Neural crest cell (in vitro differentiated cells): ENCODE results near the gene ARHGAP35. TPM values are rescaled to one million over a fixed set of nuclear protein-coding genes. Genes with fewer than 3 reads are reported as not detected.

Experiments
- DNase-seq: peaks from one replicate; pipeline ENCODE4 v3.0.0; 2021; ENCODE audit warnings: low read depth, mixed read lengths, low spot score
- H3K27ac Mint-ChIP-seq: one replicate; pipeline ENCODE4 v1.8.0; 2021; ENCODE audit warnings: mild to moderate bottlenecking, mixed read lengths; ENCODE audit not compliant: unreplicated experiment
- H3K27me3 Mint-ChIP-seq: 2 replicates; pipeline ENCODE4 v1.8.0; 2021; ENCODE audit warnings: low read depth, mild to moderate bottlenecking, mixed read lengths
- H3K36me3 Mint-ChIP-seq: 2 replicates; pipeline ENCODE4 v1.8.0; 2021; ENCODE audit warnings: low read depth, mild to moderate bottlenecking, mixed read lengths
- H3K4me1 Mint-ChIP-seq: 2 replicates; pipeline ENCODE4 v1.8.0; 2021; ENCODE audit warnings: mixed read lengths
- H3K4me3 Mint-ChIP-seq: one replicate; pipeline ENCODE4 v1.8.0; 2021; ENCODE audit warnings: mild to moderate bottlenecking, mixed read lengths
- H3K9me3 Mint-ChIP-seq: 2 replicates; pipeline ENCODE4 v1.8.0; 2021; ENCODE audit warnings: mixed read lengths
- total RNA-seq: library from RNA; stranded (reverse); gene quantifications from 2 replicates; pipeline ENCODE4 v1.2.1, GENCODE V29; 2021
- TF ChIP-seq, protein P1 (sequence below): fragments of 200-600 bp; sonication (generic); conservative IDR thresholded peaks from 2 replicates; pipeline ENCODE4 v1.5.0; 2021; ENCODE audit warnings: antibody characterized with exemption, mild to moderate bottlenecking

Gene ARHGAP35
- total RNA-seq, 1 donor from 2014 or later: 82.5 TPM

DNA sequence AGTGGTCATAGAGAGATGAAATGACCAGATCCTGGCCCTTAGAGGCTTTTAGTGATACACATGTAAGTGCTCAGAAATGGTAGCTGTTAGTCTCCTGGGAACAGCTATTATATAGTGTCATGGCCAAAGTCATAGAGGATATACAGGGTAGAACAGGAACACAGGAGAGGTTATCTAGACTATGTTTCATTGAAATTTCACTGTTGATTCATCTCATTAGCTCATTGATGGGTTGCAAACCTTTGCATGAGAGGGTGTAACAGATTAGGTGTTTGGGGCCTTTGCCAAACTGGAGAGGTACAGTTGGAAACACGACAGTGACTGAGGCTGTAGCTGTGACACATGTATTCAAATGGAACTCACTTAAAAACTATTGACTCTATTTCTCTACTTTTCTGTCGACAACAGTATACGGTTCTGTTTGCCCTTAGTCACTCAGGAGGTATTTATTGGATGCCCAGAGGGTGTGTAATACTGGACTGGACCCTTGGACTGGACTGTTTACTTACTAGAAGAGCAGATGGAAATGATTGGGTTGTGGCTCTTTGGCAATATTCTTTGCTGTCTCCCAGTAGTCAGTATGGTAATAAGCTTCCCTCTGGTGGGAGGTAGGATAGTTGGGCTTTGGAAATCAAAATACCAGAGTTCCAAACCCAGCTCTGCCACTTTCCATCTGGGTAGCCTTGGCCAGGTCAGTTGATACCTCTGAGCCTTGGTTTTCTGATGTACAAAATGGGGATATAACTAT lies 29.8 kb downstream of the ARHGAP35 start:
- Mint-ChIP-seq H3K9me3 (no peaks in the 10 kb centered on the region), H3K4me1 (peaks cover 26% of the 10 kb centered on the region), H3K36me3 (no peaks in the 10 kb centered on the region), H3K27ac (no peak overlapping the region), H3K4me3 (no peak overlapping the region), H3K27me3 (no peaks in the 10 kb centered on the region)
- no peak for DNase-seq
- TF ChIP-seq, protein P1, sequence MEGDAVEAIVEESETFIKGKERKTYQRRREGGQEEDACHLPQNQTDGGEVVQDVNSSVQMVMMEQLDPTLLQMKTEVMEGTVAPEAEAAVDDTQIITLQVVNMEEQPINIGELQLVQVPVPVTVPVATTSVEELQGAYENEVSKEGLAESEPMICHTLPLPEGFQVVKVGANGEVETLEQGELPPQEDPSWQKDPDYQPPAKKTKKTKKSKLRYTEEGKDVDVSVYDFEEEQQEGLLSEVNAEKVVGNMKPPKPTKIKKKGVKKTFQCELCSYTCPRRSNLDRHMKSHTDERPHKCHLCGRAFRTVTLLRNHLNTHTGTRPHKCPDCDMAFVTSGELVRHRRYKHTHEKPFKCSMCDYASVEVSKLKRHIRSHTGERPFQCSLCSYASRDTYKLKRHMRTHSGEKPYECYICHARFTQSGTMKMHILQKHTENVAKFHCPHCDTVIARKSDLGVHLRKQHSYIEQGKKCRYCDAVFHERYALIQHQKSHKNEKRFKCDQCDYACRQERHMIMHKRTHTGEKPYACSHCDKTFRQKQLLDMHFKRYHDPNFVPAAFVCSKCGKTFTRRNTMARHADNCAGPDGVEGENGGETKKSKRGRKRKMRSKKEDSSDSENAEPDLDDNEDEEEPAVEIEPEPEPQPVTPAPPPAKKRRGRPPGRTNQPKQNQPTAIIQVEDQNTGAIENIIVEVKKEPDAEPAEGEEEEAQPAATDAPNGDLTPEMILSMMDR: no peak

DNA sequence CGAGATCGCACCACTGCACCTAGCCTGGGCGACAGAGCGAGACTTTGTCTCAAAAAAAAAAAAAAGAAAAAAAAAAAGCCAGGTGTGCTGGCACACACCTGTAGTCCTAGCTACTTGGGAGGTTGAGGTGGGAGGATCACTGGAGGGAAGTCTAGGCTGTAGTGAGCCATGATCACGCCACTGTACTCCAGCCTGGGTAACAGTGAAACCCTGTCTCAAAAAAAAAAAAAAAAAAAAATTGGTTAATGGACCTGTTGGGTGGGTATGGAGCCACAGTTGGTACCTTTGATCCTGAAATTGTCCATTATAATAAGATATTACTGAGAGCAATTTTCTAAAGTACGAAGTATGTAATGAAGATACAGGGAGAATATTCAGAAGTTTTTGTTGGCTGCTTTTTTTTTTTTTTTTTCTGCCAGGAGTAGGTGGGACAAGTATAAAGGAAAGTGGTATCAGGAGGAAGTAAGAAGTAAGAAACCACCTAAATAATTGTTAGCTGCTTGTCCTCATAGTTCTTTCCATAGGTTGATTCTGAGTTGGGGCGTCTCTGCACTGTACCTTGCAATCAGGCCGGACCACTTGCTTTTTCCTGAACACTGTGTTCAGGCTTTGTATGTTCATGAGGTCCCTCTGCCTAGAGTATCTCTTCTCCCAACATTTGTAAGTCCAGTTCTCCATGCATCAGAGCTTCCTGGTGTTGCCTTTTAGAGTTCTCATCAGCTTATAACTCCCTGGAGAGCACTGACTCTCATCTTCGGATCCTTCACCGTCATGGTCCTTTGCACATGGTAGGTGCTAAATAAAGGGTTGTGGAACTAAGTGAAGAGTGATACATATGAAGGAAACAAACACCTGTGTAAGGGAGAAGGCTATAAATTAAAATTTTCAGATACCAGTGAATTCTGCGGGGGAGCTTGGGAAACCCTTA lies 31.7 kb downstream of the ARHGAP35 start:
- DNase-seq: no peak
- Mint-ChIP-seq H3K27me3 (no peaks in the 10 kb centered on the region), H3K9me3 (no peaks in the 10 kb centered on the region), H3K4me3 (no peak overlapping the region), H3K36me3 (no peaks in the 10 kb centered on the region), H3K27ac (no peak overlapping the region), H3K4me1 (peaks cover 36% of the 10 kb centered on the region)
- TF ChIP-seq, protein P1: no peak

DNA sequence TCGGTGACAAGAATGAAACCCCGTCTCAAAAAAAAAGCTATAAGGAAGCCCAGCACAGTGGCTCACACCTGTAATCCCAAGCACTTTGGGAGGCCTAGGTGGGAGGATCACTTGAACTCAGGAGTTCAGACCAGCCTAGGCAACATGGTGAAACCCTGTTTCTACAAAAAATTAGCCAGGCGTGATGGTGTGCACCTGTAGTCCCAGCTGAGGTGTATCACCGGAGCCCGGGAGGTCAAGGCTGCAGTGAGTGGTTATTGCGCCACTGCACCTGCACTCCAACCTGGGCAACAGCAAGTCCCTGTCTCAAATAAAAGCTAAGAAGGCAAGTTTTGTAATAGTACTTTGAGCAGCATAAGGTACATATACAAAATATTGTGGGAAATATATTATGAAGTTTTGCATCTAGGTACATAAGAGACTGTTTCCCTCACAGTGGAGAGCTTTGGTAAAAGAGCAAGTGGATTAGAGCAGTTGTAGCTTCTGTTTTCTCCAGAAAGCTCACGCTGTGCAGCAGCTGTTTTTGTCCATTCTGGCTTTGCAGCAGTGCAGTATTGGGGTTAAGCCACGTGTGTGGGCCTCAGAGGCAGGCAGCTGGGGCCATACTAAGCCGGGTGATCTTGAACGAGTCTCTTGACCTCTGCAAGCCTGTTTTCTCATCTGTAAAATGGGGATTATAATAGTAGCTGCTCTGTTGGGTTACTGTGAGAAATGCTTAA lies 35.4 kb downstream of the ARHGAP35 start:
- TF ChIP-seq, protein P1: no peak
- peaks cover 40% of the 10 kb centered on the region for H3K4me1 Mint-ChIP-seq
- DNase-seq: no peak
- H3K9me3 Mint-ChIP-seq: no peaks in the 10 kb centered on the region
- no peaks in the 10 kb centered on the region for H3K36me3 Mint-ChIP-seq
- no peak overlapping the region for H3K27ac Mint-ChIP-seq
- H3K4me3 Mint-ChIP-seq: no peak overlapping the region
- no peaks in the 10 kb centered on the region for H3K27me3 Mint-ChIP-seq

DNA sequence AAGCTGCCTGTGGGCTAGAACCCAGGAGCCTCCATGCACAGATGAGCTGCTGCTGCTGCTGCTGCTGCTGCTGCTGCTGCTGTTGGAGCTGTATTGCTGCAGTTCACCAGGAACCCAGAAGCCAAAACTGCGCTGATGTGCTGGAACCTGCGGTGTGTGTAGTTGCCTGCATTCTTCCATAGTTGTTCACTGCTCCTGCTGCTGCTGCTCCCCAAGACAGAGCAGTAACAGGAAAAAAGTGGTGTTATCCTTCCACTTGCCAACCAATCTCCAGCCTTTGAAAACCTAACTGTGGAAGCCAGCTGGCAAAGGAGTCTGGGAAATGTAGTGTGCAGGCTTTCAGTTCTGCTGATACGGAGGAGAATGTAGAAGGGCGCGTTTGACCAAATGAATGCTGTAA lies 37.9 kb downstream of the ARHGAP35 start:
- TF ChIP-seq, protein P1: no peak
- Mint-ChIP-seq H3K27me3 (no peaks in the 10 kb centered on the region), H3K4me3 (no peak overlapping the region), H3K36me3 (no peaks in the 10 kb centered on the region), H3K9me3 (no peaks in the 10 kb centered on the region), H3K27ac (no peak overlapping the region), H3K4me1 (peaks cover 52% of the 10 kb centered on the region)
- no peak for DNase-seq

DNA sequence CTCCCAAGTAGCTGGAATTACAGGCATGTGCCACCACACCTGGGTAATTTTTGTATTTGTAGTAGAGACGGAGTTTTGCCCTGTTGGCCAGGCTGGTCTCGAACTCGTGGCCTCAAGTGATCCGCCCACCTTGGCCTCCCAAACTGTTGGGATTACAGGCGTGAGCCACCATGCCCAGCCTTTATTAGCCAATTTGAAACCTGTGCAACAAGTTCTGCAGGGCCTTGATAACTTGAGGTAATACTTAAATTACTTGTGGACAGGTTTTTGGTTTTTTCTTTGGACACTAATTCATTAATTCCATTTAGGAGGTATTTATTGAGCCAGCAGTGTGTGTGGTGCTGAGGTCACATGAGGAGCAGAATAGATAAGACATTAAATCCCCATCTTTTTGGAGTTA lies 39.5 kb downstream of the ARHGAP35 start:
- Mint-ChIP-seq H3K27me3 (no peaks in the 10 kb centered on the region), H3K4me3 (no peak overlapping the region), H3K4me1 (peaks cover 56% of the 10 kb centered on the region), H3K27ac (no peak overlapping the region), H3K9me3 (no peaks in the 10 kb centered on the region), H3K36me3 (no peaks in the 10 kb centered on the region)
- TF ChIP-seq, protein P1: no peak
- DNase-seq: no peak
